Right atrium auricular region (tissue), 2 donors: ENCODE measurements around the gene PTPRD. TPM values are rescaled to one million over a fixed set of nuclear protein-coding genes. Genes with fewer than 3 reads are reported as not detected.
A peak's percentile ranks its signal among the peaks of the same experiment; 100 is the strongest.

ENCODE experiments used
- DNase-seq: peaks from one replicate; pipeline ENCODE4 v3.0.0-alpha.2; 2019; ENCODE audit warnings: low spot score
- H3K27ac ChIP-seq, 2 donors: fragments of 200-600 bp; sonication (generic); 1 replicate in 1 of 2; 2 replicates in 1 of 2; pipeline ENCODE4 v1.5.1; 2016 to 2019
- H3K27me3 ChIP-seq, 2 donors: fragments of 200-600 bp; sonication (generic); one replicate each; pipeline versions ENCODE4 v1.5.1 to v1.6.0; 2017 to 2019
- H3K36me3 ChIP-seq: fragments of 200-600 bp; sonication (generic); one replicate; pipeline ENCODE4 v1.5.1; 2016
- H3K4me1 ChIP-seq, 2 donors: fragments of 200-600 bp; sonication (generic); one replicate each; pipeline versions ENCODE4 v1.5.1 to v1.6.0; 2017 to 2019
- H3K4me3 ChIP-seq, 2 donors: fragments of 200-600 bp; sonication (generic); 1 replicate in 1 of 2; 2 replicates in 1 of 2; pipeline ENCODE4 v1.5.1; 2017 to 2019; ENCODE audit warnings: mild to moderate bottlenecking in 1 of 2, moderate library complexity in 1 of 2
- H3K9me3 ChIP-seq, 2 donors: fragments of 200-600 bp; sonication (generic); one replicate each; pipeline ENCODE4 v1.5.1; 2019
- CTCF ChIP-seq, 2 donors: fragments of 200-600 bp; sonication (generic); IDR thresholded peaks; one replicate each; pipeline ENCODE4 v1.5.1; 2019; ENCODE audit warnings: antibody characterized with exemption in 2 of 2
- total RNA-seq, 2 donors: library from RNA; depleted of rRNA; stranded (reverse); fragments of >200 nt; gene quantifications; one replicate each; pipeline ENCODE4 v1.1.0, GENCODE V29; 2016

Gene PTPRD
- total RNA-seq, 2 donors from 2014 or later: 5.5 to 6.6 TPM

GRCh38 chr9:8835291-8835690 is 1777.5 kb downstream of the PTPRD start:
- Histone ChIP-seq H3K27me3 (no peaks in the 10 kb centered on the region), H3K27ac (no peak overlapping the region), H3K4me1 (no peaks in the 10 kb centered on the region), H3K9me3 (no peaks in the 10 kb centered on the region), H3K36me3 (no peaks in the 10 kb centered on the region), H3K4me3 (no peak overlapping the region)
- no peak for TF ChIP-seq CTCF (IDR thresholded peaks at IDR 0.05)
- no peak for DNase-seq

GRCh38 chr9:8832955-8833354 is 1779.8 kb downstream of the PTPRD start:
- no peak for DNase-seq
- Histone ChIP-seq H3K4me3 (no peak overlapping the region), H3K27ac (no peak overlapping the region), H3K9me3 (no peaks in the 10 kb centered on the region), H3K27me3 (no peaks in the 10 kb centered on the region), H3K4me1 (no peaks in the 10 kb centered on the region), H3K36me3 (no peaks in the 10 kb centered on the region)
- TF ChIP-seq CTCF (IDR thresholded peaks at IDR 0.05): no peak

GRCh38 chr9:8832386-8832785 is 1780.4 kb downstream of the PTPRD start:
- H3K4me3 ChIP-seq: no peak overlapping the region
- no peaks in the 10 kb centered on the region for H3K36me3 ChIP-seq
- H3K4me1 ChIP-seq: no peaks in the 10 kb centered on the region
- H3K27me3 ChIP-seq: no peaks in the 10 kb centered on the region
- no peak for DNase-seq
- H3K27ac ChIP-seq: no peak overlapping the region
- no peak for TF ChIP-seq CTCF (IDR thresholded peaks at IDR 0.05)
- no peaks in the 10 kb centered on the region for H3K9me3 ChIP-seq

GRCh38 chr9:8831568-8831967 is 1781.2 kb downstream of the PTPRD start:
- Histone ChIP-seq H3K36me3 (no peaks in the 10 kb centered on the region), H3K9me3 (no peaks in the 10 kb centered on the region), H3K4me3 (no peak overlapping the region), H3K27me3 (no peaks in the 10 kb centered on the region), H3K4me1 (no peaks in the 10 kb centered on the region), H3K27ac (no peak overlapping the region)
- no peak for TF ChIP-seq CTCF (IDR thresholded peaks at IDR 0.05)
- no peak for DNase-seq

- no peaks in the 10 kb centered on the region for H3K36me3 ChIP-seq
- no peaks in the 10 kb centered on the region for H3K4me1 ChIP-seq
- DNase-seq: no peak
- H3K9me3 ChIP-seq: no peaks in the 10 kb centered on the region
- no peak overlapping the region for H3K27ac ChIP-seq
- no peak overlapping the region for H3K4me3 ChIP-seq
- no peak for TF ChIP-seq CTCF (IDR thresholded peaks at IDR 0.05)
- no peaks in the 10 kb centered on the region for H3K27me3 ChIP-seq
These were observed 1786.5 kb downstream of the PTPRD start for GRCh38 chr9:8826281-8826680.

- no peaks in the 10 kb centered on the region for H3K27me3 ChIP-seq
- no peaks in the 10 kb centered on the region for H3K36me3 ChIP-seq
- no peaks in the 10 kb centered on the region for H3K4me1 ChIP-seq
- H3K9me3 ChIP-seq: no peaks in the 10 kb centered on the region
- H3K4me3 ChIP-seq: peak overlapping the region in 1 of 2 donors; percentile 11
- H3K27ac ChIP-seq: no peak overlapping the region
- no peak for TF ChIP-seq CTCF (IDR thresholded peaks at IDR 0.05)
- no peak for DNase-seq
These were observed 1787.1 kb downstream of the PTPRD start for GRCh38 chr9:8825585-8826147.
